ENCODE results near the gene EXOC4. TPM values are rescaled to one million over a fixed set of nuclear protein-coding genes. Genes with fewer than 3 reads are reported as not detected.
"Not testable (repeated sequence)": the region's sequence is repeated elsewhere in the genome, so short reads cannot be mapped to it uniquely, and the experiment has no call there.

Gene EXOC4
- total and polyA plus RNA-seq, 2 of the 8 experiments (the other 6 are each of a cell fraction or from before 2014, with no cell fraction given): 27.0 to 67.3 TPM

- TF ChIP-seq TAF1 (IDR thresholded peaks at IDR 0.05; ENCODE audit: low read depth, low read length) (no peak), POLR2A (IDR thresholded peaks at IDR 0.05; ENCODE audit: control extremely low read depth in 1 of 2, low read depth in 2 of 2, low read length in 2 of 2) (no peak), CHD2 (IDR thresholded peaks at IDR 0.05; ENCODE audit: low read length) (no peak)
Measured at GRCh38 chr7:133778472-133778871, 525.6 kb downstream of the EXOC4 start (continued).

DNA sequence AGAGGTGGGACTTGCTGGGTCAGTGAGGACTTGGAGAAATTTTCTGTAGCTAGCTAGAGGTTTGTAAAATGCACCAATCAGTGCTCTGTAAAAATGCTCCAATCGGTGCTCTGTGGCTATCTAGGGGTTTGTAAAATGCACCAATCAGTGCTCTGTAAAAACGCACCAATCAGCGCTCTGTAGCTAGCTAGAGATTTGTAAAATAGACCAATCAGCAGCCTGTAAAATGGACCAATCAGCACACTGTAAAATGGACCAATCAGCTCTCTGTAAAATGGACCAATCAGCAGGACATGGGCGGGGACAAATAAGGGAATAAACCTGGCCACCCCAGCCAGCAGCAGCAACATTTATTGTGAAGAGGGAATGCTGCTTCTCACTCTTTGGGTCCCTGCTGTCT lies 526.7 kb downstream of the EXOC4 start:
- H3K9me3 ChIP-seq (ENCODE audit: insufficient read depth in 2 of 2, low read depth in 1 of 2, low read length in 1 of 2); H2AK5ac ChIP-seq (ENCODE audit: low read depth, low read length); H3K27me3 ChIP-seq (replicated peaks in 1 of 4; ENCODE audit: control insufficient read depth in 3 of 4, extremely low read depth in 1 of 4, insufficient read depth in 3 of 4, low read length in 3 of 4); H2BK120ac ChIP-seq (replicated peaks; ENCODE audit: low read depth, low read length); H3K4me2 ChIP-seq (ENCODE audit: insufficient read depth in 1 of 2, low read depth in 2 of 2, low read length in 2 of 2); FAIRE-seq; H3K23me2 ChIP-seq (ENCODE audit: low read depth, low read length); H3K14ac ChIP-seq (ENCODE audit: insufficient read length); H4K5ac ChIP-seq (ENCODE audit: insufficient read length, low read depth, low read length); H3K27ac ChIP-seq (ENCODE audit: low read depth, low read length); H3K79me1 ChIP-seq (ENCODE audit: low read depth, low read length); H3K18ac ChIP-seq (ENCODE audit: extremely low read depth, low read length); H3K4ac ChIP-seq (replicated peaks; ENCODE audit: insufficient read length, low read depth, low read length); H2AFZ ChIP-seq (ENCODE audit: low read length); H4K20me1 ChIP-seq (replicated peaks in 1 of 2; ENCODE audit: control insufficient read depth in 1 of 2, insufficient read depth in 2 of 2, low read length in 2 of 2); H2BK20ac ChIP-seq (ENCODE audit: low read length); H3K56ac ChIP-seq (replicated peaks; ENCODE audit: insufficient read length, low read depth, low read length); H2BK5ac ChIP-seq (ENCODE audit: low read depth, low read length); H3K79me2 ChIP-seq (ENCODE audit: control insufficient read depth in 1 of 2, insufficient read depth in 2 of 2, low read length in 2 of 2); H3K4me1 ChIP-seq (replicated peaks in 1 of 4; ENCODE audit: control insufficient read depth in 3 of 4, insufficient read depth in 4 of 4, low read length in 3 of 4); H3K4me3 ChIP-seq (ENCODE audit: extremely low read depth in 1 of 4, insufficient read depth in 2 of 4, low read depth in 3 of 4, low read length in 4 of 4); H3K9ac ChIP-seq (replicated peaks in 1 of 4; ENCODE audit: extremely low read depth in 1 of 4, low read depth in 3 of 4, low read length in 3 of 4); H4K91ac ChIP-seq (replicated peaks; ENCODE audit: insufficient read length, low read length); H3K36me3 ChIP-seq (ENCODE audit: control insufficient read depth in 2 of 4, insufficient read depth in 4 of 4, low read length in 3 of 4); H4K8ac ChIP-seq (ENCODE audit: extremely low read depth, insufficient read depth, low read length); H3K23ac ChIP-seq (ENCODE audit: insufficient read length); H2BK15ac ChIP-seq (ENCODE audit: low read length); DNase-seq (ENCODE audit: low read depth in 1 of 2, low spot score in 2 of 2); H2BK12ac ChIP-seq (ENCODE audit: low read depth, low read length): not testable (repeated sequence)
- POLR2A ChIA-PET (ENCODE audit: partially characterized antibody): interaction anchor here (1.0 kb wide), 1 partner anchor 11 kb away, joined by 4 read pairs; no protein-coding TSS in a partner anchor
- CTCF ChIA-PET (ENCODE audit: partially characterized antibody): interaction anchor here (1.0 kb wide), 1 partner anchor 14 kb away, joined by 3 read pairs; no protein-coding TSS in a partner anchor
- WGBS, 2 experiments (ENCODE audit: extremely low coverage in 1 of 2, insufficient coverage in 1 of 2, insufficient read length in 1 of 2, insufficient replicate concordance in 2 of 2, low coverage in 1 of 2, low lambda C conversion rate in 2 of 2, missing lambda C conversion rate in 1 of 2): 94% methylated on average over 4 of the region's 4 CpGs; no CpG with 5 or more reads in 1 of the 2 experiments
